ENCODE data around the gene GBP7.
A peak's percentile ranks its signal among the peaks of the same experiment; 100 is the strongest.

GBP7 gene

GRCh38 chr1:89171067-89171438 is 4.8 kb downstream of the GBP7 start:
- Histone ChIP-seq H2AFZ (ENCODE audit: low read depth, low read length) (0 out of 2 replicates have a peak overlapping the region, but pooled peaks have one; percentile 36), H3K36me3 (ENCODE audit: insufficient read depth, low read length) (no peaks in the 10 kb centered on the region), H3K79me2 (ENCODE audit: insufficient read depth, low read length) (no peaks in the 10 kb centered on the region), H3K27ac (ENCODE audit: low read length) (no peak overlapping the region), H3K4me1 (ENCODE audit: insufficient read depth, low read length) (no peaks in the 10 kb centered on the region), H3K9me3 (ENCODE audit: insufficient read depth, low read length, severe bottlenecking) (no peaks in the 10 kb centered on the region), H3K9ac (ENCODE audit: low read depth, low read length) (no peak overlapping the region), H3K4me3 (ENCODE audit: low read depth in 1 of 2, low read length in 2 of 2) (no peak overlapping the region), H3K4me2 (ENCODE audit: insufficient read depth, low read length) (no peak overlapping the region), H4K20me1 (ENCODE audit: insufficient read depth, low read length) (no peaks in the 10 kb centered on the region), H3K27me3 (ENCODE audit: insufficient read depth, low read length, poor library complexity) (no peaks in the 10 kb centered on the region)
- no peak for TF ChIP-seq EZH2 (IDR thresholded peaks at IDR 0.05; ENCODE audit: borderline replicate concordance, low read depth, low read length, severe bottlenecking)
- TF ChIP-seq, protein P1, sequence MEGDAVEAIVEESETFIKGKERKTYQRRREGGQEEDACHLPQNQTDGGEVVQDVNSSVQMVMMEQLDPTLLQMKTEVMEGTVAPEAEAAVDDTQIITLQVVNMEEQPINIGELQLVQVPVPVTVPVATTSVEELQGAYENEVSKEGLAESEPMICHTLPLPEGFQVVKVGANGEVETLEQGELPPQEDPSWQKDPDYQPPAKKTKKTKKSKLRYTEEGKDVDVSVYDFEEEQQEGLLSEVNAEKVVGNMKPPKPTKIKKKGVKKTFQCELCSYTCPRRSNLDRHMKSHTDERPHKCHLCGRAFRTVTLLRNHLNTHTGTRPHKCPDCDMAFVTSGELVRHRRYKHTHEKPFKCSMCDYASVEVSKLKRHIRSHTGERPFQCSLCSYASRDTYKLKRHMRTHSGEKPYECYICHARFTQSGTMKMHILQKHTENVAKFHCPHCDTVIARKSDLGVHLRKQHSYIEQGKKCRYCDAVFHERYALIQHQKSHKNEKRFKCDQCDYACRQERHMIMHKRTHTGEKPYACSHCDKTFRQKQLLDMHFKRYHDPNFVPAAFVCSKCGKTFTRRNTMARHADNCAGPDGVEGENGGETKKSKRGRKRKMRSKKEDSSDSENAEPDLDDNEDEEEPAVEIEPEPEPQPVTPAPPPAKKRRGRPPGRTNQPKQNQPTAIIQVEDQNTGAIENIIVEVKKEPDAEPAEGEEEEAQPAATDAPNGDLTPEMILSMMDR (IDR thresholded peaks at IDR 0.05; ENCODE audit: borderline replicate concordance, extremely low read depth, low read length, poor library complexity, severe bottlenecking), result no peak
- ATAC-seq (ENCODE audit: insufficient read depth, low read depth) (no peak), DNase-seq (no peak)

GRCh38 chr1:89170170-89171066 is 5.4 kb downstream of the GBP7 start:
- Histone ChIP-seq H3K4me1 (ENCODE audit: insufficient read depth, low read length) (no peaks in the 10 kb centered on the region), H3K9me3 (ENCODE audit: insufficient read depth, low read length, severe bottlenecking) (no peaks in the 10 kb centered on the region), H3K9ac (ENCODE audit: low read depth, low read length) (no peak overlapping the region), H3K4me2 (ENCODE audit: insufficient read depth, low read length) (no peak overlapping the region), H3K4me3 (ENCODE audit: low read depth in 1 of 2, low read length in 2 of 2) (no peak overlapping the region), H2AFZ (ENCODE audit: low read depth, low read length) (peak overlapping the region; percentile 36; the same call in 1 of the 2 replicates), H3K27me3 (ENCODE audit: insufficient read depth, low read length, poor library complexity) (no peaks in the 10 kb centered on the region), H3K27ac (ENCODE audit: low read length) (no peak overlapping the region), H4K20me1 (ENCODE audit: insufficient read depth, low read length) (no peaks in the 10 kb centered on the region), H3K36me3 (ENCODE audit: insufficient read depth, low read length) (no peaks in the 10 kb centered on the region), H3K79me2 (ENCODE audit: insufficient read depth, low read length) (no peaks in the 10 kb centered on the region)
- DNase-seq (no peak), ATAC-seq (ENCODE audit: insufficient read depth, low read depth) (no peak)
- no peak for TF ChIP-seq EZH2 (IDR thresholded peaks at IDR 0.05; ENCODE audit: borderline replicate concordance, low read depth, low read length, severe bottlenecking)
- TF ChIP-seq, protein P1 (IDR thresholded peaks at IDR 0.05; ENCODE audit: borderline replicate concordance, extremely low read depth, low read length, poor library complexity, severe bottlenecking), result no peak

GRCh38 chr1:89169166-89169565 is 6.6 kb downstream of the GBP7 start:
- no peak overlapping the region for H3K4me3 ChIP-seq (ENCODE audit: low read depth in 1 of 2, low read length in 2 of 2)
- H3K79me2 ChIP-seq (ENCODE audit: insufficient read depth, low read length), result no peaks in the 10 kb centered on the region
- no peak for DNase-seq
- H3K27ac ChIP-seq (ENCODE audit: low read length), result no peak overlapping the region
- TF ChIP-seq EZH2 (IDR thresholded peaks at IDR 0.05; ENCODE audit: borderline replicate concordance, low read depth, low read length, severe bottlenecking), result no peak
- no peaks in the 10 kb centered on the region for H3K4me1 ChIP-seq (ENCODE audit: insufficient read depth, low read length)
- no peaks in the 10 kb centered on the region for H3K27me3 ChIP-seq (ENCODE audit: insufficient read depth, low read length, poor library complexity)
- ATAC-seq (ENCODE audit: insufficient read depth, low read depth), result no peak
- no peak overlapping the region for H2AFZ ChIP-seq (ENCODE audit: low read depth, low read length)
- H3K9me3 ChIP-seq (ENCODE audit: insufficient read depth, low read length, severe bottlenecking), result no peaks in the 10 kb centered on the region
- H3K36me3 ChIP-seq (ENCODE audit: insufficient read depth, low read length), result no peaks in the 10 kb centered on the region
- no peak overlapping the region for H3K4me2 ChIP-seq (ENCODE audit: insufficient read depth, low read length)
- no peaks in the 10 kb centered on the region for H4K20me1 ChIP-seq (ENCODE audit: insufficient read depth, low read length)
- H3K9ac ChIP-seq (ENCODE audit: low read depth, low read length), result no peak overlapping the region

DNA sequence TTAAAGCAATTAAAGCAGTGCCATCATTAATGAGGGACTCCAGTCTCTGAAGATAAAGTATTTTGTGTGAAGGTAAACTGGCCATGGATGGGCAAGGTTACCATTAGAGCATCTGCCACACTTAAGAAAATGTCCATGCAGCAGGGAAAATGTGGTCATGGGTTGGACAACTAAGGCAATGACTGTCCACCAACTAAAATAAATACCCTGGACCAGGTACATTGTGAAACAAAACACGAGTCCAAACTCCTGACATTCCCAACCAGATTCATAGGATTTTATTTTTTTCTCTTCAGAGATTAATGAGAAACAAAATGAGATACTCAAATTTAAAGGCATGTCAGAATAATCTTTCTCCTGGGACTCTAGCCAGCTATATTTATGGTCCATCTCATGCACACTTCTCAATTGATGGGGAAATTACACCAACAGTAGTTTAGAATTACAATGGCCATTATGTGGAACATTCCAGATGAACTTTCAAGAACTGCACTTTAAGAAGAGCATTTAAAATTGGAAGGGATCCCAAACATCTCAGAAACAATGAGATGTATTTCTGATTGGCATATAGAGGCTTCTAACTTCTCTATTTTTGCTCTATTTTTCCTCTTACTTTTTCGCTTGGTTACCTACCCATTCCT is 8.1 kb downstream of the GBP7 start:
- TF ChIP-seq EZH2 (IDR thresholded peaks at IDR 0.05; ENCODE audit: borderline replicate concordance, low read depth, low read length, severe bottlenecking), result no peak
- TF ChIP-seq, protein P1 (IDR thresholded peaks at IDR 0.05; ENCODE audit: borderline replicate concordance, extremely low read depth, low read length, poor library complexity, severe bottlenecking), result no peak
- no peaks in the 10 kb centered on the region for H3K4me1 ChIP-seq (ENCODE audit: insufficient read depth, low read length)

More for the DNA sequence above, 8.1 kb downstream of the GBP7 start:
- H3K36me3 ChIP-seq (ENCODE audit: insufficient read depth, low read length), result no peaks in the 10 kb centered on the region
- no peak overlapping the region for H3K4me3 ChIP-seq (ENCODE audit: low read depth in 1 of 2, low read length in 2 of 2)
- H4K20me1 ChIP-seq (ENCODE audit: insufficient read depth, low read length), result no peaks in the 10 kb centered on the region
- H3K27me3 ChIP-seq (ENCODE audit: insufficient read depth, low read length, poor library complexity), result no peaks in the 10 kb centered on the region
- no peak overlapping the region for H3K27ac ChIP-seq (ENCODE audit: low read length)
- H3K79me2 ChIP-seq (ENCODE audit: insufficient read depth, low read length), result no peaks in the 10 kb centered on the region
- H3K4me2 ChIP-seq (ENCODE audit: insufficient read depth, low read length), result no peak overlapping the region
- no peak for ATAC-seq (ENCODE audit: insufficient read depth, low read depth)
- DNase-seq, result no peak
- no peak overlapping the region for H3K9ac ChIP-seq (ENCODE audit: low read depth, low read length)
- H3K9me3 ChIP-seq (ENCODE audit: insufficient read depth, low read length, severe bottlenecking), result no peaks in the 10 kb centered on the region
- no peak overlapping the region for H2AFZ ChIP-seq (ENCODE audit: low read depth, low read length)

All from DND-41 (cell line).